Stomach (tissue), 9 donors: Measurements from ENCODE around the gene USP7. TPM values are rescaled to one million over a fixed set of nuclear protein-coding genes. Genes with fewer than 3 reads are reported as not detected.

Experiments
- DNase-seq, 2 donors: peaks; one replicate each; pipeline versions ENCODE4 v3.0.0 to v3.0.0-alpha.2; 2013 to 2019
- H3K27ac ChIP-seq, 5 donors: fragments of 200-600 bp in 4 of 5; sonication (generic) in 4 of 5; one replicate each; pipeline ENCODE4 v1.5.1; 2013 to 2019; ENCODE audit warnings: mild to moderate bottlenecking in 1 of 5, moderate library complexity in 1 of 5
- H3K27me3 ChIP-seq, 3 donors: fragments of 200-600 bp; sonication (generic); one replicate each; pipeline ENCODE4 v1.5.1; 2017 to 2019; ENCODE audit warnings: mixed run types in 1 of 3
- H3K36me3 ChIP-seq, 4 donors: fragments of 200-600 bp; sonication (generic); 1 replicate in 3 of 4; 2 replicates in 1 of 4; pipeline ENCODE4 v1.5.1; 2016 to 2019
- H3K4me1 ChIP-seq, 4 donors: fragments of 200-600 bp; sonication (generic); one replicate each; pipeline ENCODE4 v1.5.1; 2016 to 2019
- H3K4me3 ChIP-seq, 4 donors: fragments of 200-600 bp; sonication (generic) in 3 of 4; one replicate each; pipeline ENCODE4 v1.5.1; 2016 to 2019; ENCODE audit warnings: mild to moderate bottlenecking in 1 of 4
- H3K9me3 ChIP-seq, 4 donors: fragments of 200-600 bp; sonication (generic); one replicate each; pipeline ENCODE4 v1.5.1; 2016 to 2019
- EP300 ChIP-seq: sonication (generic); formaldehyde crosslinking; IDR thresholded peaks from one replicate; pipeline ENCODE4 v1.6.1; 2017; ENCODE audit warnings: antibody characterized with exemption
- POLR2A ChIP-seq, 4 donors: fragments of 450-650 bp; IDR thresholded peaks; one replicate each; pipeline ENCODE4 v1.6.1; 2016; ENCODE audit warnings: antibody characterized with exemption in 4 of 4, control low read depth in 2 of 4, mild to moderate bottlenecking in 1 of 4, moderate library complexity in 1 of 4
- POLR2AphosphoS5 ChIP-seq, 3 donors: sonication (generic); formaldehyde crosslinking; IDR thresholded peaks; one replicate each; pipeline ENCODE4 v1.6.1; 2016; ENCODE audit warnings: antibody characterized with exemption in 3 of 3
- WGBS, 5 donors: extraction: QIAGEN DNeasy Blood & Tissue Kit in 3 of 5; methylation state at CpG; one replicate each; pipeline versions ENCODE4 v1.1.5 to v1.1.7; 2013 to 2018; 5-methylcytosine and 5-hydroxymethylcytosine counted together
- intact Hi-C: fragments of 100-400 bp; cut with DNase I; formaldehyde crosslinking; loops from one replicate; pipeline ENCODE4 v1.15.1; 2023; ENCODE audit warnings: low total_unique reads
- polyA plus RNA-seq, 3 donors: library from polyadenylated mRNA; stranded (reverse); fragments of 200-250 nt; gene quantifications; one replicate each; pipeline ENCODE4 v1.2.3, GENCODE V29; 2013
- total RNA-seq, 5 donors: library from RNA; depleted of rRNA; stranded (reverse); fragments of >200 nt; gene quantifications; one replicate each; pipeline versions ENCODE4 v1.1.0 to v1.2.3, GENCODE V29; 2014 to 2016
- TF ChIP-seq, protein P1 (sequence below), 7 experiments: fragments of 450-650 bp in 4 of 7; fragments of 200-600 bp in 3 of 7; sonication (generic) in 3 of 7; IDR thresholded peaks; one replicate each; pipeline ENCODE4 v1.5.1; 2016 to 2019; ENCODE audit warnings: antibody characterized with exemption in 7 of 7, control low read depth in 2 of 7, mild to moderate bottlenecking in 1 of 7
- donor health status: healthy with polysubstance abuse.
- donor health status: Bipolar disorder and iron deficiency.
- donor health status: healthy.

USP7 gene
- total and polyA plus RNA-seq, 8 donors, result 19.3 to 171 (median 58.0) TPM

DNA sequence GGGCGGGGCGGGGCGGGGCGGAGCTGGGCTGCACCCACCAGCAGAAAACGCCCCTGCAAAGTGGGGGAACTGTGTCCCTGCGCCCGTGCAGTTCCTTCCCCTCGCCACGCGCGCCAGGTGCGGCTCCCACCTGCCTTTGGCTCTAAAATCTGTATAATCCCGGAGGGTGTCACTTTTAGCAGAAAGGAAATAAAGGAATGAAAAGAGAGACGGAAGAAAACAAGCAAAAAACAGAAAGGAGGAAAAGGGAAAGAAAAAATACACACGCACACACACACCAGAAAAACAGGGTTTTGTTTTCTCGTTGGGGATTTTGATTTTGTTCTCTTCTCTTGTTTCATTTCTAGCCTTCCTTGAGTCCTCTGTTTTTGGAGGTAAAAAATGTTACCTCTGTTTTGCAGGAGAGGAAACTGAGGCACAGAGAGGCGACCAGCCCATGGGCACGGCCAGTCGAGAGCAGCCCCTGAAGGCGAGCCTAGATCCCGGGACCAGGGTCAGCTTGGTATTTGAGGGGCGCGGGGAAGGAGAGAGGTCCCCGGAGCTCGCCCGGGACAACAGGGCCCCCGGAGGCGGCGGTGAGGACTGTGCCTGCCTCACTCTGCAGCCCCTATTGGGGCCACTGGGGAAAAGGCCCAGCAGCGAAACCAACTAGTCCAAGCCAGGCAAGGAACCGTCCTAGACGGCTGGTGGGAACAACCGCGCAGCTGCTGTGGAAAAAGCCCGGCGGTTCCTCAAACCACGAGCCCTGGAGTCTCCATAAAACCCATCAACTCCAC, 94.3 kb downstream of the USP7 start:
- peak overlapping the region; percentile 61 to 76 (median 70) for H3K4me3 ChIP-seq
- WGBS, 5 donors, result 17 to 26% (median 23%) methylated on average over 26 to 37 of the region's 37 CpGs
- H3K4me1 ChIP-seq, result peaks cover 28 to 65% (median 53%) of the 10 kb centered on the region in 4 donors
- no peaks in the 10 kb centered on the region for H3K27me3 ChIP-seq
- no peaks in the 10 kb centered on the region for H3K9me3 ChIP-seq
- peak overlapping the region; percentile 62 to 94 (median 91) for H3K27ac ChIP-seq
- intact Hi-C loops, result no loop called here
- no peaks in the 10 kb centered on the region for H3K36me3 ChIP-seq
- peak in 1 of 2 donors; percentile 57 for DNase-seq
- TF ChIP-seq POLR2AphosphoS5 (IDR thresholded peaks at IDR 0.05) (peak in 1 of 3 donors; percentile 2), EP300 (no peak)

DNA sequence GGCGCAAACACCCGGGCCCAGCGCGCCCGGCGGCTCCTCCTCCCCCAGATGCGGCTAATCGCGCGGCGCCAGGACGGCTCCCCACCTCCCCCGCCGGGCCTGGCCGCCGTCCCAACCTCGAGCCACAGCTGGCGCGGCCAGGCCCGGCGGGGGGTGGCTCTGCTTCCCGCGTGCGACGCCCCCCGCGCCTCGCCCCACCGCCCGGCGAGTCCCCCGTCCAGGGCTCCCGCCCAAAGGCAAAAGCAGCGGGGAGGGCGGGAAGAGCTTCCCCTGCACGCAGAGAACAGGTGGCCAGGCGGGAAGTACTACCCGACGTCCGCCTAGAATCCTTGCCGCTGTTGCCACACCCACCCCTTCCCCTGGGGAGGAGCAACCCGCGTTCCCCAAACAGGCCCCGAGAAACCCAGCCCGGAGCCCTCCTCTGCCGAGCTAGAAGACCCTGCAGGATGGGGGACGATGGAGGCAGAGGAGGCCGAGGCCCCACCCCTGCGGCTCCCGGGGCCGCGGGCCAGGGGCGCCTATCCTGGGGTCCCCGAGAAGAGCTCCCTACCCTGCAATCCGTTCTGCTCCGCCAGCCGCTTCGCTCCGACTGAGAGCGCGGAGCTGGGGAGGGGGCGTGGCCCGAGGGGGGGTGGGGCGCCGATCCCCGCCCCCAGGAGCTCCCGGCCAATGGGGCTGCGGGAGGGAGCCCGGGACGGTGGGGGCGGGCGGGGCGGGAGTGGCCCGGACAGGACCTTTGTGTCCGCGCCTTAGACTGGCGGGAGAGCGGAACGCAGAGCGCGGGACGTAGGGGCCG, 95.1 kb downstream of the USP7 start, which contains the start of gene CARHSP1:
CARHSP1 (minus strand) TSS at position 591 of the 796 bp plus-strand sequence. CDS start 9,678 bp downstream, outside the sequence.
- TF ChIP-seq POLR2AphosphoS5 (IDR thresholded peaks at IDR 0.05), result peak in 2 of 3 donors; percentile 57 to 65
- TF ChIP-seq, protein P1, sequence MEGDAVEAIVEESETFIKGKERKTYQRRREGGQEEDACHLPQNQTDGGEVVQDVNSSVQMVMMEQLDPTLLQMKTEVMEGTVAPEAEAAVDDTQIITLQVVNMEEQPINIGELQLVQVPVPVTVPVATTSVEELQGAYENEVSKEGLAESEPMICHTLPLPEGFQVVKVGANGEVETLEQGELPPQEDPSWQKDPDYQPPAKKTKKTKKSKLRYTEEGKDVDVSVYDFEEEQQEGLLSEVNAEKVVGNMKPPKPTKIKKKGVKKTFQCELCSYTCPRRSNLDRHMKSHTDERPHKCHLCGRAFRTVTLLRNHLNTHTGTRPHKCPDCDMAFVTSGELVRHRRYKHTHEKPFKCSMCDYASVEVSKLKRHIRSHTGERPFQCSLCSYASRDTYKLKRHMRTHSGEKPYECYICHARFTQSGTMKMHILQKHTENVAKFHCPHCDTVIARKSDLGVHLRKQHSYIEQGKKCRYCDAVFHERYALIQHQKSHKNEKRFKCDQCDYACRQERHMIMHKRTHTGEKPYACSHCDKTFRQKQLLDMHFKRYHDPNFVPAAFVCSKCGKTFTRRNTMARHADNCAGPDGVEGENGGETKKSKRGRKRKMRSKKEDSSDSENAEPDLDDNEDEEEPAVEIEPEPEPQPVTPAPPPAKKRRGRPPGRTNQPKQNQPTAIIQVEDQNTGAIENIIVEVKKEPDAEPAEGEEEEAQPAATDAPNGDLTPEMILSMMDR (IDR thresholded peaks at IDR 0.05), result no peak
- no peaks in the 10 kb centered on the region for H3K9me3 ChIP-seq
- intact Hi-C loops, result no loop called here
- peak within 1 kb of the TSS; percentile 86 to 95 (median 91) for H3K27ac ChIP-seq
- peak within 1 kb of the TSS; percentile 61 to 76 (median 70) for H3K4me3 ChIP-seq
- no peaks in the 10 kb centered on the region for H3K36me3 ChIP-seq
- peak; percentile 89 to 97 for DNase-seq
- peaks cover 36 to 73% (median 60%) of the 10 kb centered on the region in 4 donors for H3K4me1 ChIP-seq
- no peaks in the 10 kb centered on the region for H3K27me3 ChIP-seq
- whole genome bisulfite sequencing, 5 donors, result 0% methylated on average over 5 to 83 of the region's 83 CpGs

DNA sequence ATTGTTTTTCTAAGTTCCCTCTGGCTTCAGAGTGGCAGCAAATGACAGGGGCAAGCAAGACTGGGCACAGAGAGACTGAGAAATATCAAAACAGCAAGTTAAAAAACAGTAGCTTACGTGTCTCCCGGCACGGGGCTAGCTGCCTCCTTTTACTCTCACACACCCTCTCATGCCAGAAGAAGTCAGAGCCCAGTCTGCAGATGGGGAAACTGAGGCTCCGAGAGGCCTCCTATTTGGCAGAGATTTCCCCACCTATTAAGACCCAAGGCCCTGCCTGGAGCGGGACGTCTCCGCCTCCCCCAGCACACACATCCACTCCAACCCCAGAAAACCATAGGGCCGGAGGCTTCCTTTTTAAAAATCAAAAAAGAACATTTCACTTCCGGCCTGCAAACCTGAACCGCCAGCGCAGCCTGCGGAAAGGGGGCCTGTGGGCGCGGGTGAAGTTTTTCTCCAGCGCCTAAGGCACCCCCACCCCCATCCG, 95.7 kb downstream of the USP7 start:
- intact Hi-C loops, result no loop called here
- H3K27me3 ChIP-seq, result no peaks in the 10 kb centered on the region

DNA sequence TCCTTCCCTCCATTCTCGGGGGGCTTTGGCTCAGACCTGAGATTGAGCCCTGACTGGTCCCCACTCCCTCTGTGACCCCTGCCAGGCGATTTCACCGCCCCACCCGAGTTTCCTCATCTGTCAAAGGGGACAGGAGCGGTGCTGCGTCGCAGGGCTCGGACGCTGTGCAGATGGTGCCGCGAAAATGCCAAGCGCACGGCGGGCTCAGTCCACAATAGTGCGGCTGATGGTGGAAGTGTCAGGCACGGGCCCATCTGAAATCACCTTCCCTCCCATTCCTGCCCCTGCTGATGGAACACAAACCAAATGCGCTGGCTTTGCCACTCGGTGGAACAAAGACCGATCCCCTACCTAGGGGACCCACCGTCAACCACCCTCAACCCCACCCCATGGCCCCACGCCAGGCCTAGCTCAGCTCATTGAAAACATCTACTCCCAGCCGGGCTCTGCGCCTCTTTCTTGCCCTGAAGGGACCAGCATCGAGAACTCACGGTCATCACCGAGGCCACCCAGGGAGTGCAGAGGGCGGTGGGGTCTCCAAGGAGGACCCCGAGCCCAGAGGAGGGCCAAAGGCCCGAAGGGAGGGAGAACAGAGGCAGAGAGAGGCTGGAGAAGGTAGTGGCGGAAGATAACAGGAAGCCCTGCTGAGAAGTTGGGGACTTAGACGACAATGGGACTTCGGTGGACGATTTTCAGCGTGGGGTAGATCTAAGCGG, 96.3 kb downstream of the USP7 start:
- DNase-seq, result peak; percentile 62 to 77
- H3K9me3 ChIP-seq, result no peaks in the 10 kb centered on the region
- H3K36me3 ChIP-seq, result no peaks in the 10 kb centered on the region
- intact Hi-C loops, result no loop called here
- TF ChIP-seq EP300 (no peak), POLR2A (IDR thresholded peaks at IDR 0.05) (no peak), POLR2AphosphoS5 (IDR thresholded peaks at IDR 0.05) (no peak)
- TF ChIP-seq, protein P1 (IDR thresholded peaks at IDR 0.05), result no peak
- WGBS, 5 donors, result 0 to 6% (median 2%) methylated on average over 28 to 35 of the region's 35 CpGs
- peak overlapping the region; percentile 61 to 76 (median 70) for H3K4me3 ChIP-seq
- peaks cover 48 to 86% (median 73%) of the 10 kb centered on the region in 4 donors for H3K4me1 ChIP-seq
- peak overlapping the region; percentile 86 to 95 (median 91) for H3K27ac ChIP-seq
- no peaks in the 10 kb centered on the region for H3K27me3 ChIP-seq

More for the DNA sequence above, 95.7 kb downstream of the USP7 start:
- H3K4me3 ChIP-seq, result peak overlapping the region; percentile 61 to 76 (median 70)
- no peaks in the 10 kb centered on the region for H3K9me3 ChIP-seq
- peak overlapping the region; percentile 86 to 95 (median 91) for H3K27ac ChIP-seq
- no peak for TF ChIP-seq EP300
- no peak for TF ChIP-seq POLR2AphosphoS5 (IDR thresholded peaks at IDR 0.05)
- TF ChIP-seq, protein P1 (IDR thresholded peaks at IDR 0.05), result no peak
- TF ChIP-seq POLR2A (IDR thresholded peaks at IDR 0.05), result no peak
- H3K4me1 ChIP-seq, result peaks cover 42 to 80% (median 67%) of the 10 kb centered on the region in 4 donors
- DNase-seq, result no peak
- 0 to 1% (median 0%) methylated on average over 16 of the region's 16 CpGs for WGBS, 5 donors
- no peaks in the 10 kb centered on the region for H3K36me3 ChIP-seq
